Hepatocyte (in vitro differentiated cells): ENCODE data around the gene VPS37C. TPM values are rescaled to one million over a fixed set of nuclear protein-coding genes. Genes with fewer than 3 reads are reported as not detected.
"Not testable (repeated sequence)": the region's sequence is repeated elsewhere in the genome, so short reads cannot be mapped to it uniquely, and the experiment has no call there.

ENCODE experiments used
- DNase-seq: peaks from one replicate; pipeline ENCODE4 v3.0.0-alpha.2; 2016; ENCODE audit warnings: low spot score
- H2AFZ ChIP-seq: fragments of 200-600 bp; sonication (generic); 2 replicates; pipeline ENCODE4 v1.6.0; 2016; ENCODE audit warnings: antibody characterized with exemption, mild to moderate bottlenecking
- H3K27ac ChIP-seq: fragments of 200-600 bp; sonication (generic); 2 replicates; pipeline ENCODE4 v1.5.1; 2016; ENCODE audit warnings: mild to moderate bottlenecking
- H3K27me3 ChIP-seq: fragments of 200-600 bp; sonication (generic); 2 replicates; pipeline ENCODE4 v1.6.1; 2016
- H3K36me3 ChIP-seq: fragments of 200-600 bp; sonication (generic); replicated peaks from 2 replicates; pipeline ENCODE4 v1.5.1; 2016; ENCODE audit warnings: low read depth; ENCODE audit not compliant: insufficient read depth
- H3K4me1 ChIP-seq: fragments of 200-600 bp; sonication (generic); 2 replicates; pipeline ENCODE4 v1.5.1; 2016; ENCODE audit warnings: mild to moderate bottlenecking, moderate library complexity; ENCODE audit not compliant: insufficient read depth
- H3K4me2 ChIP-seq: fragments of 200-600 bp; sonication (generic); 2 replicates; pipeline ENCODE4 v1.6.0; 2016
- H3K4me3 ChIP-seq: fragments of 200-600 bp; sonication (generic); 2 replicates; pipeline ENCODE4 v1.5.1; 2016; ENCODE audit warnings: mild to moderate bottlenecking
- H3K79me2 ChIP-seq: fragments of 200-600 bp; sonication (generic); 2 replicates; pipeline ENCODE4 v1.6.0; 2017; ENCODE audit warnings: mild to moderate bottlenecking
- H3K9me2 ChIP-seq: fragments of 200-600 bp; sonication (generic); replicated peaks from 2 replicates; pipeline ENCODE4 v1.6.0; 2017; ENCODE audit warnings: mild to moderate bottlenecking; ENCODE audit not compliant: insufficient read depth
- H3K9me3 ChIP-seq: fragments of 200-600 bp; sonication (generic); 2 replicates; pipeline ENCODE4 v1.5.1; 2016; ENCODE audit warnings: low read depth, mild to moderate bottlenecking
- H4K20me1 ChIP-seq: fragments of 200-600 bp; sonication (generic); 2 replicates; pipeline ENCODE4 v1.6.0; 2016; ENCODE audit warnings: mild to moderate bottlenecking; ENCODE audit not compliant: insufficient read depth, poor library complexity, severe bottlenecking
- CTCF ChIP-seq: fragments of 200-600 bp; sonication (generic); IDR thresholded peaks from 2 replicates; pipeline ENCODE4 v1.5.1; 2016; ENCODE audit warnings: antibody characterized with exemption, mild to moderate bottlenecking; ENCODE audit not compliant: poor library complexity
- EZH2 ChIP-seq: fragments of 200-600 bp; sonication (generic); IDR thresholded peaks from 2 replicates; pipeline ENCODE4 v1.6.1; 2016; ENCODE audit warnings: antibody characterized with exemption, mild to moderate bottlenecking, borderline replicate concordance
- EZH2phosphoT487 ChIP-seq: fragments of 200-600 bp; sonication (generic); IDR thresholded peaks from one replicate; pipeline ENCODE4 v1.6.1; 2018; ENCODE audit warnings: antibody characterized with exemption, mild to moderate bottlenecking, low read depth, moderate library complexity; ENCODE audit not compliant: unreplicated experiment, severe bottlenecking
- WGBS: methylation state at CpG from one replicate; pipeline ENCODE4 v1.1.6; 2016; ENCODE audit warnings: low lambda C conversion rate; ENCODE audit errors: missing lambda C conversion rate; 5-methylcytosine and 5-hydroxymethylcytosine counted together
- polyA plus RNA-seq: library from polyadenylated mRNA; unstranded; fragments of >200 nt; fragmentation: Nextera tagmentation; extraction: Ambion mirVana; gene quantifications from 2 replicates; pipeline ENCODE4 v1.2.1, GENCODE V29; 2016
- total RNA-seq: library from RNA; depleted of rRNA; stranded (reverse); fragments of >200 nt; gene quantifications from 2 replicates; pipeline ENCODE4 v1.2.3, GENCODE V29; 2014

The VPS37C gene
- total and polyA plus RNA-seq, 2 experiments from 2014 or later: 17.0 to 26.6 TPM

GRCh38 chr11:61102667-61103571, 58.3 kb downstream of the VPS37C start:
- Histone ChIP-seq H2AFZ (no peak overlapping the region), H3K4me3 (no peak overlapping the region), H3K36me3 (no peaks in the 10 kb centered on the region), H3K79me2 (no peaks in the 10 kb centered on the region), H3K9me2 (no peaks in the 10 kb centered on the region), H3K27me3 (no peaks in the 10 kb centered on the region), H3K4me2 (no peak overlapping the region), H3K27ac (no peak overlapping the region), H4K20me1 (no peaks in the 10 kb centered on the region), H3K9me3 (no peaks in the 10 kb centered on the region), H3K4me1 (no peaks in the 10 kb centered on the region)
- DNase-seq: no peak
- WGBS: 84% methylated on average over 21 of the region's 21 CpGs
- TF ChIP-seq EZH2phosphoT487: no peak
- no peak for TF ChIP-seq CTCF
- TF ChIP-seq EZH2: no peak

GRCh38 chr11:61098778-61099177, 62.4 kb downstream of the VPS37C start:
- H3K9me2 ChIP-seq: no peaks in the 10 kb centered on the region
- H4K20me1 ChIP-seq: no peaks in the 10 kb centered on the region
- TF ChIP-seq CTCF: no peak
- no peak for TF ChIP-seq EZH2
- no peak for TF ChIP-seq EZH2phosphoT487
- H3K27ac ChIP-seq: no peak overlapping the region
- no peak overlapping the region for H3K4me2 ChIP-seq
- WGBS: 81% methylated on average over 4 of the region's 4 CpGs
- H3K9me3 ChIP-seq: no peaks in the 10 kb centered on the region
- H3K27me3 ChIP-seq: no peaks in the 10 kb centered on the region
- no peaks in the 10 kb centered on the region for H3K79me2 ChIP-seq
- H3K4me1 ChIP-seq: no peaks in the 10 kb centered on the region
- DNase-seq: no peak
- no peak overlapping the region for H2AFZ ChIP-seq
- no peaks in the 10 kb centered on the region for H3K36me3 ChIP-seq
- H3K4me3 ChIP-seq: no peak overlapping the region

GRCh38 chr11:61098261-61098660, 63.0 kb downstream of the VPS37C start:
- H4K20me1 ChIP-seq, H3K9me3 ChIP-seq, H3K4me1 ChIP-seq, H3K9me2 ChIP-seq, H2AFZ ChIP-seq, H3K79me2 ChIP-seq, H3K27me3 ChIP-seq, H3K4me3 ChIP-seq, DNase-seq, H3K36me3 ChIP-seq, H3K4me2 ChIP-seq, H3K27ac ChIP-seq: not testable (repeated sequence)
- WGBS: 89% methylated on average over 2 of the region's 2 CpGs

GRCh38 chr11:61095021-61095420, 66.2 kb downstream of the VPS37C start:
- no peak for TF ChIP-seq EZH2phosphoT487
- no peak for TF ChIP-seq EZH2
- TF ChIP-seq CTCF: no peak
- Histone ChIP-seq H3K9me3 (no peaks in the 10 kb centered on the region), H3K36me3 (no peaks in the 10 kb centered on the region), H3K4me2 (no peak overlapping the region), H2AFZ (no peak overlapping the region), H3K27ac (no peak overlapping the region), H3K27me3 (no peaks in the 10 kb centered on the region), H3K4me1 (no peaks in the 10 kb centered on the region), H4K20me1 (no peaks in the 10 kb centered on the region), H3K4me3 (no peak overlapping the region), H3K79me2 (no peaks in the 10 kb centered on the region), H3K9me2 (no peaks in the 10 kb centered on the region)
- 90% methylated on average over 7 of the region's 7 CpGs for WGBS
- no peak for DNase-seq

- DNase-seq, H3K9me3 ChIP-seq, H3K27me3 ChIP-seq, H3K4me2 ChIP-seq, H3K4me1 ChIP-seq, H3K27ac ChIP-seq, H3K79me2 ChIP-seq, H4K20me1 ChIP-seq, H3K36me3 ChIP-seq, H3K9me2 ChIP-seq, H3K4me3 ChIP-seq, H2AFZ ChIP-seq: not testable (repeated sequence)
- 93% methylated on average over 7 of the region's 7 CpGs for WGBS
These were observed 67.1 kb downstream of the VPS37C start for GRCh38 chr11:61094167-61094566.
